ENCODE measurements around the gene COL7A1. TPM values are rescaled to one million over a fixed set of nuclear protein-coding genes. Genes with fewer than 3 reads are reported as not detected.

The COL7A1 gene
- total RNA-seq, 1 donor from 2014 or later, result under 0.01 TPM

DNA sequence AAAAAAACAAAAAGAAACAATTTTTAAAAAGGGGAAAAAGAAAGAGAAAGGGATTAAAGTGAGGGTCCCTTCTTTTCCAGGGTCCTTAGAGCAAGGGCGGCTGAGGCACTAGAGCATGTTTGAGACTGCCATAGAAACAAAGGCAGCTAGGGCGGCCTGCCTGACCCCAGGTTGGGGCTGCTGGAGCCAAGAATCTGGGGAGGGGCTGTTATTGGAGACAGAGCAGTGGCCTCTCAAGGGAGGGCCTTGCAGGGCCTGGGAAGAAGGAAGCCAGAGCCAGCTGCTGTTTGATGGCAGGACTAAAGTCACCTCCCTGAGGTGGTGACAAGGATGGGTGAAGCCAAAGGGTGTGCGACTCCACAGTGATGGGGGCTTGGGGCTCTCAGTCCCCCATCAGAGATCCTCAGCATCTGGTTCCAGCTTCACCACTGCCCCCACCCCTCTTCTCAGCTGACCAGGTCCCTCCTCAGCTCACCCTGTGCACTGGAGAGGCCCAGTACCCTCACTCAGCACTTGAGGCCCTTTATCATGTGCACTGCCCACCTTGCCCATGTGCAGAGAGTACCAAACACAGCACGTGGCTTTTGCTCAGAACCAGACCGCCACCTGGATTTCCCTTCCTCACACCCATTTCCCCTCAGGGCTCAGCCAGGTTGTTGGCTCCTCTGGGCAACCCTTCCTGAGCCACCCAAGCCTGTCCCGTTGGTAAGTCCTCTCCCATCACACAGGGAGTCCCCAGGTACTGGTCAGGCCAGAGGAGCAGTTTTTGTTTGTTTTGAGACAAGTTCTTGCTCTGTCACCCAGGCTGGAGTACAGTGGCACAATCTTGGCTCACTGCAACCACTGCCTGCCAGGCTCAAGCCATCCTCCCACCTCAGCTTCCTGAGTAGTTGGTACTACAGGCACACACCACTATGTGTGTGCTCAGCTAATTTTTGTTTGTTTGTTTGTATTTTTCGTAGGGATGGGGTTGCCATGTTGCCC is 24.7 kb upstream of the COL7A1 start:
- no peak for DNase-seq (ENCODE audit: low read depth in 2 of 2)

DNA sequence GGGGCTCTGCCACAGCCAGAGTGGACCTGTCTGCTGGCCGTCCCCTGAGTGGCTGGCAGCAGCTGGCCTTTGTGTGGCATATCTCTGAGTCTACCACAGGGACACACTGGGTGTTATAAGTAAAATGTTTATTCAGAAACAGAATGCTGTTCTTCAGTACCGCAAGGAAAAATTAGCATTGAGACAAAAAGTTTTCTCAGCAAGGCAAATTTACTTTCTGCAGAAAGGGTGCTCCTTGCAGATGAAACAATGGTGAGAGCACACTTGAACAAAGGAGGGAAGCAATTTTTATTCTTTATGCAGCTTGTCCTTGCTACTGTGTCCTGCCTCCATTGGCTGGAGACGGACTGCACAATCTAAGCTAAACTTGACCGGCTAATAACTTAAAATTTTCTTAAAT is 22.4 kb upstream of the COL7A1 start:
- DNase-seq (ENCODE audit: low read depth in 2 of 2), result no peak

DNA sequence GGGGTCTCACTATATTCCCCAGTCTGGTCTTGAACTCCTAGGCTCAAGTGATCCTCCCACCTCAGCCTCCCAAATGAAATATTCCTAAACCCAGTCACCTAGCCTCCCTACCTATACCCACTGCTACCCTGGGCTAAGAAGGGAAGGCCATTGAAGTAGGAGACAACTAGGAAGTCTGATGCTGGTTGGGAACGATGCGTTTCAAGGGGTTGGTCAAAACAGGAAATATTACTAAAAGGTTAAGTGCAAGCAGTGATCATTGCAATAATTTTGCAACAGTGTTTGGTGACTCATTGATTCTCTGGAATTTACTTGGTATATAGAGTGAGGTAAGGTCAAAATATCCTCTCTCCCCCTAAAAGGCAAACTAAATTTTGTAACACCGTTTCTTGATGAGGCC is 18.9 kb upstream of the COL7A1 start:
- peak in 1 of 2 donors; percentile 33 for DNase-seq (ENCODE audit: low read depth in 2 of 2)

DNA sequence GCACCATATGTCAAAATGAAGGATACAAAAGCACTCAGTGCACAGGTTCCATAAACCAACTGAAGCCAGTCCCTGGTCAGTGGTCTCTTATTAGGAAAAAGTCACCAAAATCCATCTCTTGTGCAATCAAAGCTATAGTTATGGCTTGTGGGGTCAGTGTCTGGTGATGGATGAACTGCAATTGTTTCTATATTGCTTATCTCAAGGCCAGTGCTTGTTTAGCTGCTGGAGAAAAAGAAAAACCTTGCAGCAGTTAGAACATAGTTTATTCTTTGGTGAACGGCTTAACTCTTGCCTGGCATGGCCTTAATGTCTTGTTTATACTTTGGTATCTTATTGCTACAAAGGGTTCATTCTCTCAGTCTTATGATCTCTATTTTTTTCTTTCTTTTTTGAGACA is 17.2 kb upstream of the COL7A1 start:
- no peak for DNase-seq (ENCODE audit: low read depth in 2 of 2)

DNA sequence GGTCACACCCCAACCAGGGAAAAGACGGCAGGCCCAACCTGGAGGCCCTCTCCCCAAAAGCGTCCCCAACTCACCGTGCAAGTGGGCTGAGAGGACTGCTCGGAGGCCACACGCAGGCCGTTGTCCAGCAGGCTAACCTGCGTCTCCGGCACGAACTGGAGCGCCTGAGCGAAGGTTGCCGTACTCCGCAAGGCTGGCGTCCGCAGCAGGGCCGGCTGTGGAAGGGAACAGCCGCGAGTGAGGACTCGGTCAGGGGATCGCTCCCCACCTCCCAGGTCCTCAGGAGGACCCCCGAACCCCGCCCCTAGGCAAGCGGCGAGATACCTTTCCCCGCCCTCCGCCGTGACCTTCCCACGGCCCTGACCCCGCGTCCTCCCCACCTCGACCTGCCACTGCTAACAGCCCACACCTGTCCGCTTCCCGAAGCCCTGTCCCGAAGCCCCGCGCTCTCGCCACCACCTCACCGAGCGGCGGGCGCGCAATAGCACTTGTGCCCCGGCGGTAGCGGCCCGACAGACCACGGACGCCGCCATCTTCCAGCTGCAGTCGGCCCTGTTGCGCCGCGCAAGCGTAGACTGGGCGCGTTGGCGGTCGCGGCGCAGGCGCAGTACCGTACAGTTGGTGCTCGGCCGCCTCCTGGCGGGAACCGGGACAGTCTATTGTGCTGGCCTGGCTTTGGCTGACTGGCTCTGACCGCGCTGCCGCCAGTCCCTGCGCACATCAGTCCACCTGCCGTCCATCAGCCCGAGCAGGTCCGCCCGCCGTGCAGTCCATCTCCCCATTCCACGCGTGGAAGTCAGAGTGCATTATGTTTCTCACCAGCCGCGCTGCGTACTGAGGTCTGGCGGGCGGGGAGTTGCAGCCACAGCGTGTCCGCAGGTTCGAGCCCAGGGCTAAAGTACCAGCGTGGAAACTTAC is 14.2 kb upstream of the COL7A1 start, which contains the start of gene UQCRC1:
TSS of gene UQCRC1 (minus strand) at position 559 of the 918 bp plus-strand sequence. CDS start at position 533, 26 bp downstream.
- DNase-seq (ENCODE audit: low read depth in 2 of 2), result peak; percentile 89 to 94

DNA sequence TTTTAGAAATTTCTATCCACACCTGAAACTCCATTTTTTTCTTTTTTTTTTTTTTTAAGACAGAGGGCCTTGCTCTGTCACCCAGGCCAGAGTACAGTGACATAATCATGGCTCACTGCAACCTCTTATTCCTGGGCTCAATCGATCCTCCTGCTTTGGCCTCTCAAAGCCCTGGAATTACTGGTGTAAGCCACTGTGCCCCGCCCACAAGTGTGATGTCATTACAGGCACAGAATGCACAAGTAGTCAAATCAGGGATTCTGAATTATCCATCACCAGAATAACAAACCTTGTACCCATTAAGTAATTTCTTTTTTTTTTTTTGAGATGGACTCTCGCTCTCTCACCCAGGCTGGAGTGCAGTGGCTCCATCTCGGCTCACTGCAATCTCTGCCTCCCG is 12.4 kb upstream of the COL7A1 start:
- DNase-seq (ENCODE audit: low read depth in 2 of 2), result peak in 1 of 2 donors; percentile 31

DNA sequence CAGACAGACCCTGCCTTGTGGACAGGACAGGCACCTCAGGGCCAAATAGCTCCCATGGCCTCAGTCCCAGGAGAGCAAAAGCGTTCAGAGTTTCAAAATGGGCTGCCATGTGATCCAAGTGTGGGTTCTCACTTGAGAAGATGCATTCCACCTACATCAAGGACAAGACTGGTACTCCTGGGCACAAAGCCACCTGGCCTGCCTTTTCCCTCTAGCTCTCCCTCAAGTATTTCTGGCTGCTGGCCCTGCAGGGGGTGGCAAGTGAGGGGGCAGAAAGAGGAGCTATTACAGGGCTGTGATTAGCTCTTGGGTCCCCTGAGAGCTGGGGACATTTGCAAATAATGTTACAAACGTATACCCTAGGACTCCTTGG is 6.5 kb upstream of the COL7A1 start:
- DNase-seq (ENCODE audit: low read depth in 2 of 2), result no peak

DNA sequence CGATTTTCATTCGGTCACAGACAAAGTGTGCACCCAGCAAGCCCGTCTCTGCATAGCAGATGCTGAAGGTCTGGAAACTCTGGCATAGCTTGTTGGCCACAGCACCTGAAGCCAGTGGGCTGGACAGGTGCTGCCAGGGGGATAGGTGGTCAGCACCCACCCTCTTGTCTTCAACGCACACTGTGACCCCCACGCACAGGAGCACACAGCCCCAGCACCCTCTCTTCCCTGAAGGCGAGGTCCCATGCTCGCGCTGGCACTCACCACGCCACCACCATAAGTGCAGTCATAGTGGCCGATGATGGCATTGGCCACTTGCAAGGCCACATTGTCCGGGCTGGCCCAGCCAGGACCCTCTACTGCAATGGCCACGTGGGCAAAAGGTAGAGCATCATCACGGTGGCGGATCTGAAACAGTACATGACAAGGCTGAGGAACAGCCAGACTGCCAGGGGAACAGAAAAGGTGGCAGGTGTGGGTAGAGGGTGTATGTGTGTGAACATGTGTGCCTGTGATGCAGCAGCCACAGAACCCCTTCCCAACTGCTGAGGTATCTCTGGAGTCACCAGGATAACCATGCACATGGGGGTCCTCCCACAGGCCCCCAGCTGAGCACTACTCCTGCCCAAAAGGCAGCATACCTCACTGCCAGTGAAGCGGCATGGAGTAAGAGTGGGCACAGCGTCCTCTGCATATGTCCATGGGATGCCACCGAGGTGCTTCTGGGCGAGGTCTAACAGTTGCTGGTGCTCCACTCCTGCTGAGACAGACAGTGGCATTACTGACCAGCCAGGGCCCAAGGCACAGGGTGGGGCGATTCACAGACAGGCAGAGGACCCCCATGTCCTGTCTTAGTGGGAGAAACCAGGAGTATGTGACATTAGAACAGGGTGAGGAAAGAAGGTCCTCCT is 5.8 kb upstream of the COL7A1 start:
- DNase-seq (ENCODE audit: low read depth in 2 of 2), result no peak

DNA sequence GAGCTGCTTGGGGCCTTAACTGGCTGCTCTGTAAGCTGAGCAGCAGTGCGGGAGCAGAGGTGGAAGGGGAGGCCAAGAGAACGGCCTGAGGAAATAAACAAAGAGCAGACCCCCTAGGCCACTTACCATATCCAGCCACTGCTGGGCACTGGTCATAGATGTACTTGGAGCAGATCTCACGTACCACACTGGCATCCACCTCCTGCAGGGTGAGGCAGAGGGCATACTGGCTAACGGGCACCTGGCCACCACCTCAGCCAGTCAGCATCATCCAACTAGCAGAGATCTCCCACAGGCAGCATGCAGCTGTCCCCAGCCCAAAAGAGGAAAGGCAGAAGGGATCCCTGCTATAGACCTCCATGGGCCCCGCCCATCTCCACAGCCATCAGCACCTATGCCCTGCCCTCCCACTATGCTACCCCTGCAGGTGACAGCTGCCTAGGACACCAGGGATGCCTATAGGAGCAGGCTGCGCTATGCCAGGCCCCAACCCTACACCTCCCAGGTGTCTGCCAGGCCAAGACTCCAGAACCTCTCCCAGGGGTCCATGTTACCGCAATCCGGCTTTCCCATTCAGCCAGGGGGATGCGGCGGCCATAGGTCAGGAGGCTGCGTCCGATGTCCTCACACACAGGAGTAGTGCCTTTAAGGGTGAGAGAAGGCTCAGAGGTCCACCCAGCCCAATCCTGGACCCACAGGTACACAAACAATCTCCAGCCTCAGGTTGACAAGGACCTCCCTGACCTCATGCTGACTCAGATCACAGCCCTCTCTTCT is 4.6 kb upstream of the COL7A1 start:
- DNase-seq (ENCODE audit: low read depth in 2 of 2), result no peak

DNA sequence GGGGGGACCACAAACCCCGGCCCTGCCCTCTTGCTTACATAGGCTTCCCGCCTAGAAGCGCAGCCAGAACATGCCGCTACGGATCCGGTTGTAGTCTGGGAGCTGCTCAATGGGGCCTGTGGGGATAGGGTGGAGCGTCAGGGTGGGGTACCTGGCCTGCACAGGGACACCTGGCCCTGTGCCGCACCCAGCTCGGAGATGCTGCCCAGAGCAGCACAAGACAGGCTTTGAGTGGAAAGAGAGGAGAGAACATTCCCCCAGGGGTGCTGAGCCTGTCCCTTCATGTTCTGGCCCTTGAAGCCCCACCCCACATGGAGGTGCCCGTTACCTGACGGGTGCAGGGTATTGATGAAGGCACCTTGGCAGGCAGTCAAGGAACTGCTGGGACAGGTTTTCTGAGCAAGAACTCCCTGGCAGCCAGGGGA is 4.0 kb upstream of the COL7A1 start:
- no peak for DNase-seq (ENCODE audit: low read depth in 2 of 2)

DNA sequence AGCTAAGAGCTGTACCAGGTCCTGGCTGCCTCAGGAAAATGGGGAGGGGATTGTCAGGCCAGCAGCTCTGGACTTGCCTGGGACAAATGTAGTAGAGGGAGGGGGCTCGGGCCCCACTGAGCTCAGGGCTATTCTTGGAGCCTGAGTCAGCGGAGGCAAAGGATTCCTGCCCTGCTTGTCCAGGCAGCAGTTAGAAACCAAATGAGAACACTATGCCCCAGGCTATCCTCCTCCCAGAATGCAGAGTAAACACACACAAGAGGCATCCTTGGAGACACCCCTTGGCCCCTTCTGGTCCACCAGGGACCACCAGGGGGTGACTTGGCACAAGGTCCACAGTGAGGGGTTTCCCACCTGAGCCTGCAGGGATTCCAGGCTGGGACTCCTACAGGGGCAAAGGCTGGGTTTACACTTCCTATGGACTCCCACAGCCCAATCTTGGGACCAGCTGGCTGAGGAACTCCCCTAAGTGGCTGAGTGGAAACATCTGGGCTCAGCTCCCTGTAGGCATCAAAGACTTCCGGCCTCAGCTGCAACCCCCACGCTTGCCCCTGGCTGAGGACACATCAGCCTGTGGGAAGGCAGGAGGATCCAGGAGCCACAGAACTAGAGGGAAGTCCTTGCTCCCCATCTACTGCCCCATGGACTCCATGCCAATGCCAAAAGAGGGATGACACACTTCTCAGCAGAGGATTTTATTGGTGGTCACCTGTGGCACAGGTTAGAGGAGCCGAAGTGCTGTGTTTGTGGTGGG is 3.4 kb upstream of the COL7A1 start:
- DNase-seq (ENCODE audit: low read depth in 2 of 2), result no peak

DNA sequence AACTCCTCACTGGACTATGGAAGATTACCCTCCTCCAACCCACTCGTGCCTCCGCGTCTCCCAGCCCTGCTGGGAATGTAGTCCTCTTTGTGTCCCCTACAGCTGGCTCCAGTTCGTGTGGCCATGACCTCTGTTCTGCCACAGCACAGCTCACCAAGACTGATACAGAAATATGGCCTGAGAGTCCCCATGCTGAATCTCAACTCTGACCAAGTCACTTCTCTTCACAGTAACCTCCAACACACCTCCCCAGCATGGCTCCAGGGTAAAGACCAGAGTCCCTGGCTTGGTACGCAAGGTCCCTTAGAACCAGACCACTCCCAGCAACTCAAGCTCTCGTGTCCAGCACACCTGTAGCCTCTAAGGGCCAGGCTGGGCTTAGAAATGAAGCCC is 2.3 kb upstream of the COL7A1 start:
- DNase-seq (ENCODE audit: low read depth in 2 of 2), result no peak

DNA sequence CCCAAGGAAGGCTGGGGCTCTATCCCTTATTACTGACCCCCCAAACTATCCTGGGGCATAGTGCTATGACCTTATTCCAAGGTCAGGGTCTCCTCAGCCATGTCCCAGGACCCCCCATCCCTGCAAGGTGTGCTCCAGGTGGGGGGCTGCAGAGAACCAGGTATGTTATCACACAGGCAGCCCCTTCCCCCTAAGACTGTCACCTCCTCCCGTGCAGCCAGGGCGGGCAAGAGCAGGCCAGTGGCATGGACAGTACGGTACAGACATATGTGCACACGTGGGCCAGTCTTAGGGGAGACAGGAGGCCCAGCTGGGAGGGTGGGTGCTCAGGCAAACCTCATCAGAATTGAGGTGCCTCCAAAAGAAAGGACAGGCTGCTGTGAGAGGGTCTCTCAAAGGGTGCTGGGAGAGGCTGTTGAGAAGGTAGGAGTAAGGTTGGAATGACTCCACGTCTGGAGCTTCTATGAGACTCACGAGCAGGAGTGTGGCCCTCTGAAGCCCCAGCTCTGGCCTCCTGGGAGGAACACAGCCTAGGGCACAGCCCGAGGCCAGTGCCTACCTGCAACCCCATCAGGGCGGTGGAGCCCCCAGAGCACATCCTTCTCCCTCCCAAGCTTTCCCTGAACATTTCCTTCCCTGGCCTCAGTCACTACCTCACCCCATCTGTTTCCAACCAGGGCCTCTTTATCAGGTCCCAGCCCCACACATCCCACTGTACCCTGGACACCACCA is 1.7 kb upstream of the COL7A1 start:
- DNase-seq (ENCODE audit: low read depth in 2 of 2), result no peak

DNA sequence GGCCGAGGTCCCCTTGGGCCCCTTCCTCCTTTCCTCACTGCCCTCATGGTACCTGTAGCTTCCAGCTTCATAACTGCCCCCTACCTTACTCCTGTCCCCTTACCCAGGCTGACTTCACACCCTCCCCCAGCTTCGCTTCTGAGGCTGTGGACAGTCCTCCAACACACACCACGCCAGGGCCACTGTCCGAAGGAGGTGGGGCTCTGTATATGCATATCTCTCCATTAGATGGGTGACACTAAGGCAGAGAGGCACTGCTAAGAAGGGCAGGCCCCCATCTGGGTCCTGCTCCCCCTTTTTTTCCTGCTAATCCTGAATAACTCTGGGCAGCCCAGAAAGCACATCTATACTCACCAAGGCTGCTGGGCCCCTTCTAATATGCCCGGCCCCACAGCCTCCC is 1.0 kb upstream of the COL7A1 start:
- no peak for DNase-seq (ENCODE audit: low read depth in 2 of 2)

DNA sequence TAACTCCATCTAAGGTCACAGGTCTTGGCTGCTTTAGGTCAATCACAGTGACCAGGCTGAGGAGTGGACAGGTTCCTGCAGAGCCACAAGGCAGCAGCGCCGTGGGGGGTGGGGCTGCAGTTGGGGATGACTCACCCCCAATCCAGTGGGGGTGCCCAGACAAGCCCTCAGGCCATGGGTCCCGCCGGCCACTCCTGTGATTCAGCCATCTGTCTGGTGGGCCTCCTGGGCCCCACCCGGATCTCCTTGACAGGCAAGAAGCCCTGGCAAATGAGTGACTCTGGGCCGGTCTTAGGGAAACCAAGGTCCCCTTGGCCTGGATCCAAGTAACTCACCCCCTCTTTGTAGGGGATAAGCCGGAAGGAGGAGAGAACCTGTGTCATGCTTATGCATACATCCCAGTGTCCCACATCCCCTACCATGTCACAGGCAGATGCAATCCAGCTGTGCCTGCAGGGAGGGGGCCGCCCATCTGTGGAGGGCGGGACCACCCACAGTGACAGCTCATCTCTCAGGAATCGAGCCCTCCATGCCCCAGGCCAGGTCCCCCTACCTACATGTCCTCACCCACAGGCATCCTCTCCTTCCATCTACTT is 495 bp upstream of the COL7A1 start:
- peak in 1 of 2 donors; percentile 43 for DNase-seq (ENCODE audit: low read depth in 2 of 2)

DNA sequence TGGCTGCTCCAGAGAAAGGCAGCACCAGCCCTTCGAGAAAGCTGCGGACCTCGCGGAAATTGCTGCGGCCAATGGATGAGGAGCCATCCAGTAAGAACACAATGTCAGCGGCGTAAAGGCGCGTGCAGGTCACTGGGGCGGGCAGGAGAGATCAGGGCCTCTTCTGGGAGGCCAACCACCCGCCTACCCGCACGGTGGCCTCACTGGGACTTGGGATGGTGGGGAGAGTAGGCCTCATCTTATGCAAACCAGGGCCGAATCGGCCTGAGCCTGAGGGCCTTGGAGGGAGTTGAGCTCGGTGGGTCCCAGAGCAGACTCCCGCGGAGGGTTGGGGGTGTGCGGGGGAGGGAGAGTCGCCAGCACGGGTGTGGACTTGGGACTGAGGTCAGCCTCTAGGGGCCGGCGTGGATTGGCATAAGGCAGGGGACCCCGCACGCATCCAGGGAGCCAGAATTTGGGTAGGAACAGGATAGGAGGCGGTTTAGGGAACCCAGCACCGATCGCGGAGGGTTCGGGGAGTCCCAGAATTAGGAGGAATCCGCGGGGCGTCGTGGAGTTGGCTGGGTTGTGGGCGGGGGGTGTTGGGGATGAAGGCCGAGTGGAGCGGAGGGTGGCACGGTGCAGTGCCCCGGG is 596 bp downstream of the COL7A1 start:
- DNase-seq (ENCODE audit: low read depth in 2 of 2), result no peak

DNA sequence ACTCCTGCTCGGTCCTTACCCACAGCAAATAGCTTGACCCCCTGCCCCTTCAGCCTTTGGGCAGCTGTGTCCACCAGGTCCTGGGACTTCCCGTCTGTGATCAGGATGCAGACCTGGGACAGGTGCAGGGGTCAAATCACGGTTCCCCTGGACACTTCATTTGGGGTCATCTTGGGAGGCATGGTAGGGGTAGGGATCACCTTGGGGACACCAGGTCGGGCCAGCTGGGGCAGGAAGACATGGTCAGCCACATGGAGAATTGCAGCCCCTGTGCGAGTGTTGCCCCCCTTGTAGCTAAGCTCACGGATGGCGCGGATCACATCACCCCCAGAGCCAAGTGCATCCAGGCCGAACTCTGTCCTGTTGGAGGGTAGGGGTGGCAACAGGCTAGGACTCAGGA is 1.8 kb downstream of the COL7A1 start:
- no peak for DNase-seq (ENCODE audit: low read depth in 2 of 2)

DNA sequence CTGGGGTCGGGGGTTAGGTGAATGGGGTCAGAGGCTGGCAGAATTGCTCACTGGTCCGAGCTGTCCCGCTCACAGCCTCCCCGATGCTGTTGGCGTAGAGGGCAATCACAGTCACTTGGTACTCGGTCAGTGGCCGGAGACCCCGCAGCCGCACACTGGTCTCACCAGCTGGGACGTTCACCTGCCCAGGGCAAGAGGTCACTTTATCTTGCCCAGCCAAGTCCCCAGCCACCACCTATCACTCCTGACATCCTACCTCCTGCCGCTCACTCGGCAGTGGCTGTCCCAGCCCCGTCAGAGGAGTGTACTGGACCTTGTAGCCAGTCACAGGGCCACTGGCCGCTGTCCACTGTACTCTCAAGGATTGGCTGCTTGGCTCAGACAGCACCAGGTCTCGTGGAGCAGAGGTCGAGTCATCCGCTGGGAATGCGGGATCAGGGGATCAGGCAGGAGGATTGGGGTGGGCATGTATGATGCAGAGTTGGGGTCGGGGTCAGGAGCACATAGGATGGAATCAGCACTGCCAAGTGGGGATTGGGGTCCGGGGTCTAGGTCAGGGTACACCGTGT is 2.5 kb downstream of the COL7A1 start:
- DNase-seq (ENCODE audit: low read depth in 2 of 2), result no peak

Data from dermis microvascular lymphatic vessel endothelial cell (primary cell).